HepG2 (cell line): Measurements from ENCODE around the gene CSMD2.

Experiments
- HNRNPUL1 ChIP-seq: fragments of 200-400 bp; formaldehyde crosslinking; IDR thresholded peaks from 2 replicates; pipeline ENCODE4 v1.6.1; 2017; ENCODE audit warnings: low read depth, mild to moderate bottlenecking, low read length, moderate library complexity
- NCOA1 ChIP-seq: sonication (generic); formaldehyde crosslinking; IDR thresholded peaks from 2 replicates; pipeline ENCODE4 v1.9.0; 2021; ENCODE audit warnings: missing genetic modification reagents
- RFX1 ChIP-seq: fragments of 450-650 bp; IDR thresholded peaks from 2 replicates; pipeline ENCODE4 v1.6.1; 2017
- RNF2 ChIP-seq: fragments of 450-650 bp; conservative IDR thresholded peaks from 2 replicates; pipeline ENCODE4 v1.6.1; 2016; ENCODE audit warnings: low read depth
- SP5 ChIP-seq: IDR thresholded peaks from 2 replicates; pipeline ENCODE4 v1.6.1; 2016; ENCODE audit warnings: low read depth, borderline replicate concordance
- ZNF562 ChIP-seq: sonication (generic); formaldehyde crosslinking; IDR thresholded peaks from 2 replicates; pipeline ENCODE4 v1.8.0; 2022; ENCODE audit warnings: missing genetic modification reagents, borderline replicate concordance
- TF ChIP-seq, protein P1 (sequence below): sonication (generic); formaldehyde crosslinking; IDR thresholded peaks from 2 replicates; pipeline ENCODE4 v1.5.1; 2020; ENCODE audit warnings: mild to moderate bottlenecking, moderate library complexity, missing genetic modification reagents
- TF ChIP-seq, protein P2 (sequence below): IDR thresholded peaks from 2 replicates; pipeline ENCODE4 v1.6.1; 2012; ENCODE audit warnings: inconsistent platforms

DNA sequence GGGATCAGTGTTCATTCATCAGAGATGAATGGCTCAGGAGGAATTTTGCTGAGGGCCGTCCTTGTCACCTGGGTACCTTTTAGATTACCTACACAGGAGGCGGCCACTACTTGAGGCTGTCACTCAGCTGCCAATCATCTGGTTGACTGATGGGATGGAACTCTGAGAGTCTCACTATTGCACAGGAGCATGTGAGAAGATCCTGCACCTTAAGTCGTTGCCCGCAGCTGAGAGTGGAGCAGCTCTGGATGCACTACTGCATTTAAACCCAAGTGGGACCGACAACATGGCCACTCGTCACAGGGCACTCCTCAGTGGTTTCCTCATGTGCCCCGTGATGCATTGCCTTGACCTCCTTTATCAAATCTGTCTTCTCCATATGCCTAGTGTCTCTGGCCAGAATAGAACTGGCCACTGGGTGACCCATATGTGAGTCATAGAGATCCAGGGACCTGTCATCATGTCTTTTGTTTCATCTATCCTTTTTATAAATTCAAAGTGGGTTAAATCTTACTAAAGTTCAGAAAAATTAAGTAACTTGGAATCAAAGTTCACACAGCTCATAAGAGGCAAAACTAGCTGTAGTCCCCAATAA lies 527.1 kb downstream of the CSMD2 start:
- TF ChIP-seq, protein P1, sequence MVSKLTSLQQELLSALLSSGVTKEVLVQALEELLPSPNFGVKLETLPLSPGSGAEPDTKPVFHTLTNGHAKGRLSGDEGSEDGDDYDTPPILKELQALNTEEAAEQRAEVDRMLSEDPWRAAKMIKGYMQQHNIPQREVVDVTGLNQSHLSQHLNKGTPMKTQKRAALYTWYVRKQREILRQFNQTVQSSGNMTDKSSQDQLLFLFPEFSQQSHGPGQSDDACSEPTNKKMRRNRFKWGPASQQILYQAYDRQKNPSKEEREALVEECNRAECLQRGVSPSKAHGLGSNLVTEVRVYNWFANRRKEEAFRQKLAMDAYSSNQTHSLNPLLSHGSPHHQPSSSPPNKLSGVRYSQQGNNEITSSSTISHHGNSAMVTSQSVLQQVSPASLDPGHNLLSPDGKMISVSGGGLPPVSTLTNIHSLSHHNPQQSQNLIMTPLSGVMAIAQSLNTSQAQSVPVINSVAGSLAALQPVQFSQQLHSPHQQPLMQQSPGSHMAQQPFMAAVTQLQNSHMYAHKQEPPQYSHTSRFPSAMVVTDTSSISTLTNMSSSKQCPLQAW (CRISPR knock-in tag), result no peak
- no peak for TF ChIP-seq RNF2
- no peak for TF ChIP-seq NCOA1 (CRISPR knock-in tag)
- no peak for TF ChIP-seq RFX1
- no peak for TF ChIP-seq SP5 (CRISPR knock-in tag)
- TF ChIP-seq, protein P2, sequence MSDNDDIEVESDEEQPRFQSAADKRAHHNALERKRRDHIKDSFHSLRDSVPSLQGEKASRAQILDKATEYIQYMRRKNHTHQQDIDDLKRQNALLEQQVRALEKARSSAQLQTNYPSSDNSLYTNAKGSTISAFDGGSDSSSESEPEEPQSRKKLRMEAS, result no peak
- TF ChIP-seq ZNF562 (CRISPR knock-in tag), result no peak
- TF ChIP-seq HNRNPUL1, result no peak
